Stomach (tissue), 4 donors: ENCODE measurements around the gene XRCC5.

Experiments
- CTCF ChIP-seq, 7 experiments: fragments of 450-650 bp in 4 of 7; fragments of 200-600 bp in 3 of 7; sonication (generic) in 3 of 7; IDR thresholded peaks; one replicate each; pipeline ENCODE4 v1.5.1; 2016 to 2019; ENCODE audit warnings: antibody characterized with exemption in 7 of 7, control low read depth in 2 of 7, mild to moderate bottlenecking in 1 of 7
- EP300 ChIP-seq: sonication (generic); formaldehyde crosslinking; IDR thresholded peaks from one replicate; pipeline ENCODE4 v1.6.1; 2017; ENCODE audit warnings: antibody characterized with exemption
- POLR2AphosphoS5 ChIP-seq, 3 donors: sonication (generic); formaldehyde crosslinking; IDR thresholded peaks; one replicate each; pipeline ENCODE4 v1.6.1; 2016; ENCODE audit warnings: antibody characterized with exemption in 3 of 3

DNA sequence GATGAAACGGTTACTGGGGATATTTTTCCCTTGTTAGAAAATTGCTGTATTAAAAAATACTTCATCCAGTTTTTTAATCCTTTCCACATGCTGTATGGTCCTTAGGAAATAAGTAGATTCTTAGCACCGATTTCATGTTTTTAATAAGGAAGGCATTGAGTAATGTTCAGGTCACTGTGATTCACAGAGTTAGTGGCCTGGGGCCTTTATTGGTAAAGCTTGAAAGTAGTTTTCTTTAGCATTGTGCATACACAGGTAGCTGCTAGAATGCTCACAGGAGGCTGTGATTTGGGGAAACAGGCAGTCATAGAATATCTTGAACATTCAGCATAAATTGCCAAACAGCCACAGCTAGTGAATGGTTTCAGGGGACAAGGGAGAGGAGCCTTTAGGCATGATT lies 79.8 kb downstream of the XRCC5 start:
- TF ChIP-seq CTCF (IDR thresholded peaks at IDR 0.05) (no peak), POLR2AphosphoS5 (IDR thresholded peaks at IDR 0.05) (no peak), EP300 (no peak)
